Endometrial microvascular endothelial cells (primary cell): ENCODE measurements around the gene DLG1. TPM values are rescaled to one million over a fixed set of nuclear protein-coding genes. Genes with fewer than 3 reads are reported as not detected.

Experiments
- in situ Hi-C: cut with HindIII; loops from 2 replicates; pipeline ENCODE4 v1.10.0; 2017; ENCODE audit warnings: low sequenced_read_pairs, low pct_unique_long_range_greater_than_20kb; ENCODE audit errors: inconsistent ontology term
- total RNA-seq: library from RNA; depleted of rRNA; stranded (reverse); fragments of >200 nt; gene quantifications from one replicate; pipeline ENCODE4 v1.2.3, GENCODE V29; 2015; ENCODE audit errors: inconsistent ontology term

Gene DLG1
- total RNA-seq, 1 donor from 2014 or later = 32.8 TPM

DNA sequence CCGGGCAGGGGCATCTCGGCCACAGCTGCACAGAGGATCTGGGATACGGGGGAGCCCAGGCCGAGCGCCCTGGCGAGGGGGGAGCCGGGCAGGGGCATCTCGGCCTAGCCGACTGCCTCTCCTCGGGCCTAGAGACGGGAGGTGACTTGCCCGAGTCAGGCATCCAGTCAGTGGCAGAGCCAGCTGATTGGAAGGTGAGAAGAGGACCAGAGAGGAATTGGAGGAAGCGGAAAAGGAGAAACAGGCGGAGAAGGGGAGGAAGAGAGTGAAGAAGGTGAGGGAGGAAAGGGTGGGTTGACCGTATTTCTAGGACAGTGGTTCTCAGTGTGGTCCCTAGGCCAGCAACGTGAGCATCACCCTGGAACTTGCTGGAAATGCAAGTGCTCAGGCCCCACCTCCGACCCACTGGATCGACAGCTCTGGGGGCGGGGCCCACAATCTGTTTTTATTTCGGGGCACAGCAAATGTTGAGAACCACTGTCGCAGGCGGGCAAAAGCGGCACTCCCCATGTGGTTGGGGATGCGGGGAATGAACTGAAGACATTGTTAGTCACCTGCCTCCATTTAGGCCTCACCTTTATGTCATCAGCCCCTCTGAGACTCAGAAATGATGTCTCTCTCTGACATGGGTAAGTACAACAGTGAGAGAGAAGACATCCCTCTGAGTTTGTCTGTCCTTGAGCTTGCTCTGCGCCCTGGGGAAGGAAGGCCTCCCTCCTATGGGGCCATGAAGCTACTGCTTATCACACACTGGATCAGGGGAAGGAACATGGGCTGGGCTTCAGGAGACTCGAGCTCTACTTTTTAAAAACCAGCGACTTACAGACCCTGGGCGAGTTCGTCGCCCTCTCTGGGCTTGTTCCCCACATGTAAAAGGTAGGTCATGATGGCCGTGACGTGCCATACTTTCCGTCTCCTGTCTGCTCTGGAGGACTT lies 267.8 kb downstream of the DLG1 start:
- in situ Hi-C loops = no loop called here

DNA sequence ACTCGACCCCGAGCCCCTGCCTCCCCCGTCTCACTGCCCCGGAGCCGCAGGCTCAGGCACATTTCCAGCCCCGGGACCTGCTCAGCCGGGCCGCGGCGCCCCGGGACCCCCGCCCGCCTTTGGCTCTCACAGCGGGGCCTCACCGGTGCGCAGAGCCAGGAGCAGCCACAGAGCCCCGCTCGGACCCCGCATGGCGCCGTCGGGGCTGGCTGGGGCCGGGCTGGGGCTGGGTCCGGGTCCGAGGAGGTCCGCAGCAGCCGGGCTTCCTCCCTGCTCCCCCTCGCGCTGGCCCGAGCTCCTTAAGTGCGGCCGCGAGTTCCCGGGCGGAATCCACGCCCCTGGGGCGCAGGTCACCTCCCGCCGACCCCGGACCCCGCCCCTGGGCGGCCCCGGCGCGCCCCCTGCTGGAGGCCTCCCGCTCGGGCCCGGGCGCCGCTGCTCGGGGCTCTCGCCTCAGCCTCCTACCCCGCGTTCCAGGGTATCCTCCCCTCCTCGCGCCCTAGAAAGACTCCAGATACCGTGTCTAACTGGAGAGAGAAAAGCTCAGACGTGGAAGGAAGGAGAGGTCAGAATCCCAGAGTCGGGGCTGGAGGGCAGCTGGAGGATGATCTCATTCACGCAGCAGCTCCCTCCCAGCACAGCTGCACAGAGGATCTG lies 268.8 kb downstream of the DLG1 start, which contains the start of gene MELTF:
MELTF (minus strand) TSS at position 307 of the 657 bp plus-strand sequence; CDS start at position 192, 115 bp downstream.
- in situ Hi-C loops = loop anchor here (10.0 kb wide), 1 partner anchor 485 kb away; no protein-coding TSS in a partner anchor

DNA sequence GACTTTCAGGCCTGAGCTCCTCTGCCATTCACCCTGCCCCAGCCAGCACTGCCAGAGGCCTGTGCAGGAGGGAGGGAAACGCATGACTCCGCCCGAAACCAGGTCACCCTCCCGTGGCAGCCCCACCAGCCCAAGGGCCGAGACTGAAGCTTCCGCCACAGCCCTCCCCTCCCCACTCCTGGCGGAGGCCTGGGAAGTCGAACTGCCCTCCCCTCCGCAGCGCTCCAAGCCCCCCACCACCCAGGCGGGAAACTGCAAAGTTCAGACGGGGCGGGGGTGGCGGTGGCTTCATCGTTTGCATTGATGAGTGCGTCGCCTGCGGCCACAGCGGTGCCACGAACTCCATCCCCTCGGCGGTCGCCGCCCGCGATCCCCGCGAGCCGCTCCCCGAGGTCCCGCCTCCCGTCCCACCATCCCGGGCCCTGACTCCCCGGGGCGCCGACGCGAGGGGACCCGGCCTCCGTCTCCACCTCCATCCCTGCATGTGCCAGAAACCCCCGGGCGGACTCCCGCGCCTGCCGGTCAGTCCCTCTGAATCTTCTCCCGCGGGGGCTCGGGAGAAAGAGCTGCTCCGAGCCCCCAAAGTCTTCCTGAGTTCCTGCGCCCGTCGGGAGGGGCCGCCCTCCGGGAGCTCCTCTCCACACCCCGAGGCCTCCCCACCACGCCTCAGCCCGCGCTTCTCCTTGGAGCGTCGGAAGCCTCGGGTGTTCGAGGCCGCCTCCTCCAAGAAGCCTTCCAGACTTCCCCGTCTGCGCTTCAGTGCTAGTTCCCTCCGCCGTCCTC lies 269.5 kb downstream of the DLG1 start:
- in situ Hi-C loops = loop anchor here (10.0 kb wide), 1 partner anchor 486 kb away; no protein-coding TSS in a partner anchor

DNA sequence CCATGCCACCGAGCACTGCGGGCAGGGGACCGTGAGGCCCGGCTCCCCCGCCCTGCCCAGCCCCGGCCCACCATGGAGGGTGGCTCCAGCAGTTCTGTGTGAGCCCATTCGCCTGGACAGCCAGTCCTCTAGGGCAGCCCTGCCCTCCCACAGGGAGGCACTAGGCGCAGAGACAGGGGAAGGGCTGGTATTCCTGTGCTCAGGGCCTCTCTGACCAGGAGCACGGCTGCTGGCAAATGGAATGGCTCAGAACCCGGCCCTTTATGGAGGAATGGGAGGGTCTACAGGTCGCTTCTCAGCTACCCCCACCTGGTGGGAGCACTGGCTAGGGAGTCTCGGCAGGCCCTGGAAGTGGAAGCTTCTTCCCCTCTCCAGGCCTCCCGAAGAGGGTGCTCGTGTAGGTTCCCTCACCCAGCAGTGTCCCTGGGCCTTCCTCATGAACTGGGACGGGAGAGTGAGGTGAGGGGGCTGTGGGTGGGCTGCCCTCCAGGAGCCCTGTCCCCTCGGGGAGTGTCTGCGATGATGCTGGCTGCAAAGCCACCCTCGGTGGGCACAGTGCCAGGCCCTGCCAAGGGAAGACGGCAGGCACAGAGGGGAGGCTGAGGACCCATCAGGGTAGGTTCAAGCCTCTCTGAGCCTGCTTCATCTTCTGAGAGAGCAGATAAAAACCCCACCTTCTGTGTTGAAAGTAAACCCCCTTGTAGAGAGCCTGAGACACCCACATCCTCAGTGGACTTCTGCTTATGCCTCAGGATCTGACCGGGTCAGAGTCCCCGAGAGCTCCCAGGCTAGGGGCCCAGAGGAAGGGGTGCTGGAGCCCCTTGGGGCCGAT lies 270.3 kb downstream of the DLG1 start:
- in situ Hi-C loops = loop anchor here (10.0 kb wide), 1 partner anchor 487 kb away; no protein-coding TSS in a partner anchor

DNA sequence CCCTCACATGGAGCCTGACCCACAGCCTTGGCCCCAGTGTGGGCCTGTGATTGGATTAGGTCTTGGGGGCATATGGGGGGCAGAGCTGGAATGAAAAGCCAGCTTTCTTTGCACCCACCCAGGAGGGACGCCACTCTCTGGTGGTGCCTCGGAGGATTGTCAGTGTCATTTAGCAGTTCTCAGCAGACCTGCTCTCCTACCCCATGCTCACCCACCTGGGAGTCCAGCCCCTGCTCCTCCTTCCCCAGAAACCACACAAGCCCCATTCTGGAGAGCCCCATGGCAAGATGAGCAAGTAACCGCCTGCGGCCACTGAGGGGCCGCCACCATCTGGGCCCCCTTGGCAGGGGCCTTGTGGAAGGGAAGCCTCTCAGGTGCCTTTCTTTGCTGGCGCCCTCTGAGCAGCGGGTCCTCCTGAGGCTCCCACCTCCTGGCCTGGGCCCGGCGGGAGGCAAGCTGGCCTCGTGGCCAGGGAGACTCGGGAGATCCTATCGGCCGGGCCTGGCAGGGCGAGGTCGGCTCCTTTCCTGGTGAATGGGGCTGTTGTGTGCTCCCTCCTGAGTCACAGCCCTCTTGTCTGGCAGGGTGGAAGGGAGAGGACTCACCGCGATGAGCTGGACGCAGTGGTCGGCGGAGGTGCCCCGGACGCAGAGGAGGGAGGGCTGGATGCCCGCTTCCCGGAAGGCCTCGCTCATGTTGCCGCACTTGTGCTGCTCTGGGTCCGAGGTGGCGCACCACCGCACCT lies 271.1 kb downstream of the DLG1 start:
- in situ Hi-C loops = loop anchor here (10.0 kb wide), 1 partner anchor 487 kb away; no protein-coding TSS in a partner anchor

DNA sequence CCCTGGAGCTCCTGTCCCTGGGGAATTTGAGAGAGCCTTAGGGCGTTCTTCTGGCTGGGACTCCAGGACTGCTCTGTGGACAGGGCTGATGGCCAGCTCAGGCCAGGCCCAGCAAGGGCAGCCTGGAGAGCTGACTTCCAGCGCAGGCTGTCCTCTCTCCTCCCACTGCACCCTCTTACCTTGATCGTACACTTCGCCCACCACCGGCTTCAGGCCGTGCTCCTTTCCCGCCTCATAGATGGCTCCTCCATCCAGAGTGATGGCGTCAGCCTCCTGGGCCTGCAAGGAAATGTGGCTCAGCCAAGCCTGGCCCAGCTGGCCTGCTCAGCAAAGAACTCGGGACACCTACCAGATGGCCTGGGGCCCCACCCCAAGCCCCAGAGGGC lies 271.9 kb downstream of the DLG1 start:
- in situ Hi-C loops = loop anchor here (10.0 kb wide), 1 partner anchor 488 kb away; no protein-coding TSS in a partner anchor

DNA sequence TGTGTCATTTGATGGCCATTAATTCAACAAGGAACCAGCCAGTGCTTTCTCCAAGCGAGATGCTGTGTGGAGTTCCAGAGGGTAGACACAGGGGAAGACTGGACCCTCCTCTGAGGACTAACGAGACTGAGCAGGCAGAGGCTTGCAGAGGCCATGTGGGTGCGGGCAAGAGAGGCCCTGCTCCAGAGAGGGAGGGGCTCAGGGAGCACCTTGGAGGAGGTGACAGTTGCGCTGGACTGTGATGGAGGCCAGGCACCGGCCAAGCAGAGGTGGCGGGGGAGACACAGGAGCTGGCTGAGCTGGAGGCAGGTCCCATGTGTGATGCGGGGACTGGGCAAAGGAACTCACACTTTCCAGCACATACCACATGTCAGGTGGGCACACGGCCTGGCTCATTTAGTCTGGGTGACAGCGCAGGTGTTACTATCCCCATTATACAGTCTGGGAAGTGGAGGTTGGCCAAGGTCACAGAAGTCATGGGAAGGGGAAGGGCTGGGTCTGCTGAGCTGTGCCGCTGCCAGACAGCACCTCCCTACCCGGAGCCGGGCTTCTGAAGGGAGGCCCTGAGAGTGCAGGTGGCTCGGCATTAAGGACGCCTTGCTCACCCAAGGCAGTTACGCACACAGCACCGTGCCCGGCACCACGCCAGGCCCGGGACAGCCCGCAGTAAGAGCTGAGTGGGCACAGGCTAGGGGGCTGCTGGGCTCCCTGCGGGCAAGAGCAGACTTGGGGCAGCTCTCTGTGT lies 272.5 kb downstream of the DLG1 start:
- in situ Hi-C loops = loop anchor here (10.0 kb wide), 1 partner anchor 489 kb away; no protein-coding TSS in a partner anchor

DNA sequence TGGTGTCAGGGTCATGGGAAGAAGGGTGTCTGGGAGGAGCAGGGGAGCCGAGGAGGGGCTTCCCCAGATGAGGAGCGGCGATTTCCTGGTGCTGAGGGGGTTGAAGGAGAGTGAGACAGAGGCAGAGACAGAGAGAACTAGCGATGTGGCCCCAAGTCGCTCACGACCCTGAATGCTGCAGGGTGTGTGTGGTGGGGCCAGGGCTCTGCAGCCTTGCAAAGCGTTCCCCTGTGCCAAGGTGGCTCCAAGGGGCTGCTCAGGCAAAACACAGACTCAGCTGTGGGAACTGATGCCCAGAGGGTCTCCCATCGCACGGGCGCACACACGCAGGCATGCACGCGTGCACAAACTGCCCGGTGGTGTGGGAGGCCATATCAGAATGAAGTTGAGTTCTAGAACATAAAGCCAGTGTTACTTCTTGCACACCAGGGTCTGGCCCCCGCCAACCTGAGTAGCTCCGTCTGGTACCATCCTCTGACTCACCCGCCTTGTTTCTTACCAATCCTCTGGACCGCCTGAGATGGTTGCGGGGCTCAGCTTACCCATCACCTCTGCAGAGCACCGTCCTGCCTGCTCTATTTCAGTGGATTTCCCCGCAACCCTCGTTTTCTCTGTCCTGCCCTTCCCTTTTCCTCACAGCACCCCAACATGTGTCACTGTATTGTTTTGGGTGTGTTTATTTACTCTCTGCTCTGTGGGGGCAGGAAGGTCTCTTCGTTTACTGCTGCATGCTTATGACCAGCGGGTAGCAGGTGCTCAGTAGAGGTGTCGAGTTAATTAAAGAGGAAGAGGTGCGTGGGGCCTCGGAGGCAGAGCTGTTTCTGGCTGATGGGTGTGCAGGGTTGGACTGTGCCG lies 273.3 kb downstream of the DLG1 start:
- in situ Hi-C loops = loop anchor here (10.0 kb wide), 1 partner anchor 490 kb away; no protein-coding TSS in a partner anchor

DNA sequence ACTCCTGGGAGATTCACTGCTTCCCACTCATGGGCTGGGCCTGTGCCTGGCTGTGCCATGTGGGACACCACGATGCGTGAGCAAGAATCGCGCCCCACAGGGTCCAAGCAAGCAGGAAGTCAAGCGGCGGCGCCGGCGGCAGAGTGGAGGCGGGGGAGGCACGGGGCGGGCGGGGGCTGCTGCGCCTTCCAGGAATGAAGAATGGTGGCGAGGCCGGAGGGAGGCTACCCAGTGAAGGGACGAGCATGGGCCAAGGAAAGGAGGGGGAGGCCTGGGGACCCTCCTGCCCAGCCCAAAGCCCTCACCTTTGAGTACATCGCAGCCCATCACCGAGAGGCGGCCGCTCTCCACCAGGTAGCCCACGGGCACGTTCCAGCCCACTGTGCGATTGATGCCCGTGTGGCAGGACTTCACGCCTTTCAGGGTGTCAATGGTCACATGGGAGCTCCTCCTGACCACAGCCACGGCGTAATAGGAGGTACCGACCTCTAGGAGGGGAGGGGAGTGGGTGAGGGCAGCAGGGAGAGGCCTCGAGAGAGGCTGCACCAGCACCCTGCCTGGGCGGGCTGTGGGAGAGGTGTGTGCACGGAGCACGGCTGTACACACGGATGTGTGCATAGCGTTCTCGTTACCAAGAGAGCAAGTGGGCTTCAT lies 274.3 kb downstream of the DLG1 start:
- in situ Hi-C loops = loop anchor here (10.0 kb wide), 1 partner anchor 491 kb away; no protein-coding TSS in a partner anchor

DNA sequence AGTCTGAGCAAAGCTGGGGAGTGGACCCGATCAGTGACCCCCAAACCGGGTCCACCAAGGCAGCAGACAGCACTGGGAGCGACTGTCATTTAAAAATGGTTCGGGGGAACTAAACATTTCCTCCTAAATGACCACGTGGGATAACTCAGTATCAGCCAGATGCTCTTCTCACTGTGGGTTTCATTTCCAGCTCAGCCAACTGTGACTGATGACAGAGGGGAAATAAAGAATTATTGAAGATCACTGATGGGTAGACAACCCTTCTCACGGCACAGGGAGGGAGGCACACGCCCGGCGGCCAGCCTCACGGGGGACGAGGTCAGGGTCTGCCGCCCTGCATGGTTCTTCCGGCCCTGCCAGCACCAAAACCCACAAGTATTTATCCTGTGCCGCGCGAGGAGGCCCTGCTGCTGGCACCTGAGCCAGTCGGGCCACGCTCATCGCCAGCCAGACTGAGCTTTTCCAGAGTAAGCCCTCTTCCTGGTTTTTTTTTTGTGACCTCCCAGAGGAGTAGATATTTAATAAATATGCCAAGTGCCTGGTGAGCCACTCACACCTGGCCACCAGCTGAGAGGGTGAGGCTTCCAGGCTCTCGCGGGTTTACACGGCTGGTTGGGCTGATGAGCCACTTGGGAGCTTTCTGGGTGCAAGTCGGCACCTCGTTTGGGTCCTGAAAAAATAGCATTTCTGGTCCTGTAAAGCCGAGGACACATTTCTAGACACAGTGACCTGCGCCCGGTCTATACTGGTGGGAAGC lies 275.0 kb downstream of the DLG1 start:
- in situ Hi-C loops = loop anchor here (10.0 kb wide), 1 partner anchor 491 kb away; no protein-coding TSS in a partner anchor

DNA sequence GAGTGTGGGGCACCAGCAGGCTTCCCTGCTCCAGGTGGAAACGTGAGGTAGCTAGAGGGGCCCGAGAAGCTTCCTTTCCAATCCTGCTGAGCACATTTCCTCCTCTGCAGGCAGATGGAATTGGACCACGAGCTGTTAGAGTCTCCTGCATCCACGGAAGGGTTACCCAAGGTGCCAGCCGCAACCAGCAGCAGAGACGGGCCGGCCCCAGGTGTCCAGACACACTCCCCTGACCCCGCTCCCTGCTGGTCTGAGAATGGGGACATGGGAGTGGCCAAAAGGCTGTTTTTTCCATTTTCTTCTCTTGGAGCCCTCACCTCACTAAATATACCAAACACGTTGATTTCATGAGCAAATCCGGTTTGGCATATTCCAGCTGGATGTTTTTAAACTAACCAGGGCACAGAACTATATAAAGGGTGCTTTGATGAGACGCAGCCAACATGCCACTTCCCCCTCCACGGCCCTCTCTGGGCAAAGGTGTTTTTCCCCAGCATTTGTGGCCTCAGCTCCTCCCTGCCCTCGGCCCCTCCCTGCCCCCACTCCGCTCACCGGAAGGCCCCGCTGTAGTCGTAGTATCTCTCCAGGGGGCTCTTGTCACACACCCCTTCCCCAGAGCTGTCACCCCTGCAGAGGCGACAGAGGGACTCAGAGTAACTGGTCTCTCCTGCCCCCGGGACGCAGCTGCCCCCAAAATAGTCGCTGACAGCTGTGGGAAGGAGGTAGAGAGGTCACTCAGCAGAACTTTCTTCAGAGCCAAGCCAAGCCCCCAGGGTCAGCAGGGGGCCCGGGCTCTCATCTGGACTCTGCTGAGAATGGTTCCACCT lies 275.8 kb downstream of the DLG1 start:
- in situ Hi-C loops = loop anchor here (10.0 kb wide), 1 partner anchor 492 kb away; no protein-coding TSS in a partner anchor

DNA sequence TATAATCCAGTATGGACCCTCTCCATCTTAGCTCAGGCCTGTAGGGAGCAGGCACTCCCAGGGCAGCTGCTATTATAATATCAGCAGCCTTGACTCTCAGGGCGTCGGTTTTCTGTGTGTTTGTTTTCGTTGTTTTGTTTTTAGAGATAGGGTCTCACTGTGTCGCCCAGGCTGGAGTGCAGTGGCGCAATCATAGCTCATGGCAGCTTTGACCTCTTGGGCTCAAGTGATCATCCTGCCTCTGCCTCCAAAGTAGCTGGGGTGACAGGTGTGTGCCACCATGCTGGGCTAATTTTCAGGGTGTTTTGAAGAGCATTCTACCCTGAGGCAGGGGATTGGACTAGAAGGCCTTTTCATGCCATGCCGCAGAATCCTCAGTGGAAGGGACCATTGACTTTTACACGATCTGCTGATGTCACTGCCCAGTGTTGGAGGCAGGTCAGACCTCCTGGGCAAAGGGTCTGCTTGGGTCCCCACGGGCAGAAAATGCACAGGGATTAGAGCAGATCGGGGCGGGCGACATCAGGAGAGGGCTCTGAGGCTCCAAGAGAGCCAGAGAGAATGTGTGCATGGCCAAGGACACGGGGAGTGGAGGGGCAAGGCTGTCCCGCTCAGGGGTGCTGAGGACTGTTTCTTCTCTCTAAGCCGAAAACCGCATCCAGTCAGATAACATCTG lies 276.5 kb downstream of the DLG1 start:
- in situ Hi-C loops = loop anchor here (10.0 kb wide), 1 partner anchor 493 kb away; no protein-coding TSS in a partner anchor

DNA sequence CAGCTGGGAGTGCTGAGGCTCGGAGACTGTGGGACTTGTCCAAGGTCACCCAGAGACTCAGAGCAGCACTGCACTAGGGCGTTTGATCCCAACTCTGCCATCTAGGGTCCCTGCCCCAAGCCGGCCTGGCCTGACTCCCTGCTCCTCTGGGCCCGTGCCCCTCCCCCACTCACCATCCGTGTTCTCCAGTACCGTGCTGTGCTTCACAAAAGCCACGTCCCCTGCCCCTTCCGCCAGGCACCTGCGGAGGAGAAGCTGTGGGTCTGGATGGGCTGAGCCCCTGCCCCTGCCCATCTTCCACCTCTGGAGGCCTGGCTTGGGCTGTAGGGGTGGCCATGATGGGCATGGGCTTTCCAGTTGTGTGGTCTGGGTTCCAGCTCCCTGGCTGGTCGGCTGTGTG lies 277.2 kb downstream of the DLG1 start:
- in situ Hi-C loops = loop anchor here (10.0 kb wide), 1 partner anchor 494 kb away; no protein-coding TSS in a partner anchor
